Activated CD8-positive, alpha-beta memory T cell treated with anti-CD3 and anti-CD28 coated beads, Interleukin-2, amount 50 U/mL, for 48 hours (primary cell): ENCODE data around the gene STK17A.
"Not testable (repeated sequence)": the region's sequence is repeated elsewhere in the genome, so short reads cannot be mapped to it uniquely, and the experiment has no call there.

Source experiments
- DNase-seq: peaks from one replicate; pipeline ENCODE4 v3.0.0-alpha.2; 2020

Gene STK17A

GRCh38 chr7:43602256-43602655, 19.3 kb downstream of the STK17A start:
- DNase-seq, result no peak

GRCh38 chr7:43604251-43604650, 21.3 kb downstream of the STK17A start:
- DNase-seq, result no peak

DNA sequence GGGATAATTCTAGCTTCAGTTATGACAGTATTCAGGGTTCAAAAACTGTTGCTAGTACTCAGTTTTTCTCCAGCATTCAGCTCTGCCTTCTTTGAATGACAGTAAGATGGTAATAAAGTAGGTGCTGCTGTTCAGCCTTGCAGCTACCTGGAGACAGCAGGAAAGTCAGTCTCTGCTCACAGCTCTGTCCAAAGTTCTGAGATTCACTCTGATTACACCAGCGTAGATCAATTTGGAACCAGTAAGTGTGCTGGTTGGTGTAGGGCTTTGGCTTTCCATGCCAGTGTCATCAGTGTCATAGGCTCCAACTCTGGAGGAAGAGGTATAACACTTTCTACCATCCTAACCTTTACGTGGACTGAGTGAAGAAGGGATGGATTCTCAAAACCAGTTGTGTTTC, 26.2 kb downstream of the STK17A start:
- DNase-seq, result no peak

DNA sequence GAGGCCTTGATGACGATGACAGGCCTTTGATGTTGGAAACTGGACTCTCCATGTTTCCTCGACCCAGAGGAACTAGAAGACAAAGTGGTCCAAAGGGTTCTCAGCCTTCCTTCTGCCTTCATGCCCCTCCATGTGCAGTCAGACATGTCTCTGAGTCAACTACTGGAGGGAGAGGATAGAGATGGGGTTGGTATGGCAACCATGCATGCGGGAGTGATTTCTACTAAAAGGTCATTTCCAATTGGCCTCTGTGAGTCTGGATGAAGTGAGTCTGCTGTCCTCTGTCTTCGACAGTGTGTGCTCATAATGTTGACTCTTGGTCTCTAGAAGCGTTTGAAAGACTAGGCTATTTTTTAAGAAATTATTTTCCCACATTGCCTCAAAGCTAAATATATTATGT, 29.2 kb downstream of the STK17A start:
- no peak for DNase-seq

GRCh38 chr7:43612599-43613589, 30.0 kb downstream of the STK17A start:
- no peak for DNase-seq

DNA sequence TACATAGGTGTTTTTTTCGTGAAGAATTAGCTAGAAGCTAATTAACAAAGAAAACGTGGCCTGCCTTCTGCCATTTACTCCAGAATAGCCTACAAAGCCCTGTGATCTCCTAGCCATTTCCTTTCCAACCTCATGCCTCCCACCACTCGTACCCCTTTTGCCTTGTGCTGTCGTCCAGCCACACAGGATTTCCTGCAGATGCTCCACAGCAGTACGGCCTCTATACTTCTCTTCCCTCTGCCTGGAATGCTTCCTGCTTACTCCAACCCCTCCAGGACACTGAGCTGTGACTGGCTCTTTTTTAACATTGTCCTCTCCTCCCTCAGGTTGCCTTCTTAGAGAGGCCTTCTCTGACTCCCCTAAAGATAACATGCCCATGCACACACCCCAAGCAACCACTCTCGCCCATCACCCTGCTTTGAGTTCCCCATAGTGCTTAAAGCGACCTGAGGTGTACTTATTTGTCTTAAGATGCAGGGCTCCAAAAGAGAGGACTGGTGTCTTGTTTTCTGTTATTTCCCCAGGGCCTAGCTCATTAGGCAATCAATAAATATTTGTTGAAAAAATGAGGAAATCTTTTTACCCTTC, 32.7 kb downstream of the STK17A start:
- no peak for DNase-seq

DNA sequence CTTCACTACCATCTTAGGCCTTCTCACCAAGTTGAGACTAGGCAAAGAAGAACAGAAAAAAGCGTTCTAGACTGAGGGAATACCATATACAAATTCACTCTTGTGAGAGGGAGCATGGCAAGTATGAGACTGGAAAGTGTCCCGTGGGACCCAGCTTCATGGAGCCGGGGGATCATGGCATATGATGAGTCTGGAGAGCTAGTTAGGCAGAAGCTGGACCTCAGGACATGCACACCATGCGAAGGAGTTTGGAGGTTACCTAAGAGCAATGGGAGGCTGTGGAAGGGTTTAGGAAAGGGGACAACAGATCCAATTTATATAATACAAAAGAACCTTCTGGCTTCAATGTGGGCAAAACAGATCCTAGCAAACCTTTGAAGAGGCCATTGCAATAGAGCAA, 34.1 kb downstream of the STK17A start:
- no peak for DNase-seq

- no peak for DNase-seq
Measured at GRCh38 chr7:43618073-43618472, 35.2 kb downstream of the STK17A start.

- DNase-seq, result no peak
Measured at GRCh38 chr7:43619213-43620012, 36.5 kb downstream of the STK17A start.

DNA sequence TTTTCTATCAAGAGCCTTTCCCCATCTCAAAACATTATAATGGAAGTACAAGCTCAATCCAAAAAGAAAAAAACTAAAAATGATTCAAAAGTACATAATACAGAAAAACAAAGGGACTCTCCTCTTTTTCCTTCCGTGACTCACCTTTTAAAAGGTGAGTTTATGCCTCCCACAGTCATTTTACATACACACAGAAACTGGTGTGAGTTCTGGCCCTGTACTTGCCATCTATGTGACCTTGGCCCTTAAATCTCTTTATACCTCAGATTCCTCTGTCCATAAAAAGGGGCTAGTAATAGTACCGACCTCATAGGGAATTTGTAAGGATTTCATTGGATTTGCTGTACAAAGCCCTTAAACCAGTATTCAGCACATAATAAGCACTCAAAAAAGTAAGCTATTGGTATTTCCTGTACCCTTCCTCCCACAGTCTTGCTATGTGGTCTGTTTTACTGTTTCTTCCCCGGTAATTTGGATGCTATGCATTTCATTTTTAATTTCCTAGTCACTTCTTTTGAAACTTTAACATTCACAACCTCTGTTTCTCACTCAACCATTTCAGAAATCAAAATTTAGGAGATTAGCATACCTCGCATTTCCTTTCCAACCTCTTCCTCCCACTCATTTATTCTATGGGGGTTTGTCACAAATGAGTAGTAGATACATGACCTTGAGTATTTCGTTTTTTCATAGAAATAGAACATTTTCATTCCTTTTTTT, 39.0 kb downstream of the STK17A start:
- DNase-seq, result no peak

- DNase-seq, result no peak
Measured at GRCh38 chr7:43624156-43624555, 41.2 kb downstream of the STK17A start.

DNA sequence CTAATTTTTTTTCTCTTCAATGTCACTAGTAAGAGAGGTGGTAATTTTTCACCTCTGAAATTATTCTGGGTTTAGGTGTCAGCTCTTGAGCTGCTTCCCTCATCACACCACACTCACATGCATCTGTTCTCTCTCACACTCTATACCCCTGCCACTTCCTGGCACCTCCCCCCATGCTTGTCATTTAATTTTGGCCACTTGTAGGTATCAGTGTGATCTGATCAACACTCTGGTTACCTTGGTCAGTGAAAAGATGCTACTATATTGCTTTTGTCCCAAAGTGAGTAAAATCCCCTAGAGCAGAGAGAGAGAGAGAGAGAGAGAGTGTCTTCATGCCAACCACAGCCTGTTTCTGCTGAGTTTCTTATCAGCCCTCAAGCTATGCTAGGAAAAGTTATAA, 42.5 kb downstream of the STK17A start:
- DNase-seq, result no peak

- DNase-seq, result no peak
Measured at GRCh38 chr7:43625980-43626379, 43.1 kb downstream of the STK17A start.

- DNase-seq, result no peak
Measured at GRCh38 chr7:43626695-43627094, 43.8 kb downstream of the STK17A start.

DNA sequence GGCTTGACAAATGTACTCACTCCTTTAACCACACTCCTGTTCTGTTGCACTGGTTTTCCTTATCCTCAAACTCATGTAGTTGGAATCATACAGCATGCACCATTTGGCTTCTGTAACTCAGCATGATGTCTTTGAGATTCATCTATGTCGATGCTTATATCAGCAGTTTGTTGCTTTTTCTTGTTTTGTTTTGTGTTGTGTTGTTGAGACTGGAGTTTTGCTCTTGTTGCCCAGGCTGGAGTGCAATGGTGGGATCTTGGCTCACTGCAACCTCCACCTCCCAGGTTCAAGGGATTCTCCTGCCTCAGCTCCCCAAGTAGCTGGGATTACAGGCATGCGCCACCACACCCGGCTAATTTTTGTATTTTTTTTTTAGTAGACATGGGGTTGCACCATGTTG, 44.9 kb downstream of the STK17A start:
- DNase-seq, result not testable (repeated sequence)

GRCh38 chr7:43628431-43628830, 45.5 kb downstream of the STK17A start:
- DNase-seq, result no peak

- no peak for DNase-seq
Measured at GRCh38 chr7:43629857-43630256, 46.9 kb downstream of the STK17A start.

DNA sequence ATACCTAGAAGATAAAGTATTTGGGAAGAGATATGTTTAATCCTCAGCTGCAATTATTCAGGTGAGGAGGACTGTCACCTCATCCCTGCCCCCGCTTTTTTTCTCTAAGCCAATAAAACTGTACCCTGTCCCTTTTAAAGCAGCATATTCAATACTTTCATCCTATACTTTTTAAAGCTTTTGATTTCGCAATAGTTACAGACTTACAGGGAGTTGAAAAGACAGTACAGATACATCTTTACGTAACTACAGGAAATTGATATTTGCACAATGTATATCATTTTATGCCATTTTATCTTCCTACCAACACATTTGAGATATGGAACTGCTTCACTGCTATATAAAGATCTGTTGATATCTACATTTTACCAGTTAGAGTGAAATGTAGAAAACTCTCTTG, 47.6 kb downstream of the STK17A start:
- no peak for DNase-seq

DNA sequence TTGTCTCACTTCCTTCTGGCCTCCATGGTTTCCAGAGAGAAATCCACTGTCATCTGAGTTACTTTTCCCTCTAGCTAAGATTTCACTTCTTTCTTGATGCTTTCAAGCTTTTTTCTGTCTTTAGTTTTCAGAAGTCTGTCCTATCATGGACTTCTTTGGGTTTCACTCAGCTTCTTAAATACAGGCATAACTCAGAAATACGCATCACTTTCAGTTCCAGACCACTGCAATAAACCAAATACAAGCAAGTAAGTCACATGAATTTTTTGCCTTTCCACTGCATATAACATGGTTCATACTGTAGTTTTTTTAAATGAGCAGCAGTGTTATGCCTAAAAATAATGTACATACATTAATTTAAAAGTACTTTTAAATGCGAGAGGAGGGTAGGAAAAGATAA, 48.7 kb downstream of the STK17A start:
- no peak for DNase-seq

DNA sequence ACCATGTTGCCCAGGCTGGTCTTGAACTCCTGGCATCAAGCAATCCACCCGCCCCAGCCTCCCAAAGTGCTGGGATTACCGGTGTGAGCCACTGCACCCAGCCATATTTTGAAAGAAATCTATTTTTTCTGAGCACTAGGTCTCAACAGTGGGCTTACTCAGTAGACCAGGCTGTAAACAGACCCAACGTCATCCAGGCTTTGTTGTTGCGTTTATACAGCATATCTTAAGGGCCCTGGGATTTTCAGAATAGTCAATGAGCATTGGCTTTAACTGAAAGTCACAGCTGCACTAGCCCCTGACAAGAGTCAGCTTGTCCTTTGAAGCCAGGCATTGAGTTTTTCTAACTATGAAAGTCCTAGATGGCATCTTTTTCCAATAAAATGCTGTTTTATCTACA, 49.8 kb downstream of the STK17A start:
- DNase-seq, result no peak

DNA sequence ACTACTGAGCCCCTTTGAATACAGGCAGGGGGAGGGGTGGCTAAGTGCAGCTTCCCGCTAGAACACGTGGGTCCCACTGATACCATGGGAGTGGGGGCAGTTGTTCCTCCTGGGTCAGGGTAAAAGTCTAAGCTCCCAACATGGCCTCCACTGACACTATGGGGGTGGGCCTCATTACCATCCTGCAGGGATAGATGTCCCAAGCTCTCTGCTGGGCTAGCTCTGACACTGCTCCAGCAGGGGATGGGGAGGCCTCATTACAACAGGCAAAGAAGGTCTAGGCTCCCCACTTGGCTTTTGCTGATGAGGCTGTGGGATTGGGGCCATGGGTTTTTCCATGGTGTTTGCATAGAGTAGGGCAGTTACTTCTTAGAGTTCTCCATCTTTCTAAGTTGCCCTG, 51.5 kb downstream of the STK17A start:
- DNase-seq, result no peak

DNA sequence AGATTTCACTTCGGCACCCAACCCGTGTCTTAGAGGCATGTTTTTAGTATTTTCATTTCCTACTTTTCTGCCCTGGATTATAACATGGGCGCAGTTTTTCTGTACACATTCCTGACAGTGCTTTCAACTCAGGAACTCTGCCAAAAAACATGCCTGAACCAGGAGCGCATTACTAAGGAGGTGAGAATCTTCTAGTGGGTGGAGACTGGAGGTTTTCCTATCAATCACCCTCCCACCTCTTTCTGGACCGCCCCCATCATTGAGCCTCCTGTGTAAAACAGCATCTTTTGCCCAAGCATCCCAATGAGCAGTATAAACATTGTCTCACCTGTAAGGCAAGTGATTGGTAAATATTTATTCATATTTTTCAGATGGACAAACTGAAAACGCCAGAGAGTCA, 53.2 kb downstream of the STK17A start:
- DNase-seq, result no peak
